ENCODE results near the gene TAB2. TPM values are rescaled to one million over a fixed set of nuclear protein-coding genes. Genes with fewer than 3 reads are reported as not detected.

TAB2 gene
- total and polyA plus RNA-seq, 2 of the 8 experiments (the other 6 are each of a cell fraction or from before 2014, with no cell fraction given), result 40.4 to 63.0 TPM

DNA sequence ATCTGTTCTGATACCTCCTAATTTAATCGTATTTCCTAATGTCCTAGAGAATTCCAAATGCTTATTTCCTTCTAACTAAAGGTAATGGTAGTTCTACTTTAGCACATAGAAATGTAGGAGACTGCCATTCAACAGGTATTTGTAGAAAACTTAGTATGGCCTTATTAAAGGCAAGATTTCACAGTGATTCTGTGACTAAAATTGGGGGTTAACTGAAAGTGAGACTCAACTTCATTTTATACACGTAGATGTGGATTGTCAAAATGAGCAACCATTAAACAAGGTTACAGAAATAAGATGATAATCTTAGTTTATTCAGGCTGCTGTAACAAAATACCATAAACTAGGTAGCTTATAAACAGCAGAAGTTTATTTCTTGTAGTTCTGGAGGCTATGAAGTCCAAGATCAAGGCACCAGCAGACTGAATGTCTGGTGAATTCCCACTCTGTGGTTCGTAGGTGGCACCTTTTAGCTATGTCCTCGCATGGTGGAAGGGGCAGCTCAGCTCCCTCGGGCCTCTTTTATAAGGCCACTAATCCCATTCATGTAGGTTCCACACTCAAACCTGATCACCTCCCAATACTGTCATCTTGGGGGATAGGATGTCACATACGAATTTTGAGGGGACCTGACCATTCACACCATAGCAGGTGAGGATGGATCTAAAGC, 38.7 kb downstream of the TAB2 start:
- no peak overlapping the region for H3K4me2 ChIP-seq (ENCODE audit: insufficient read depth in 1 of 2, low read depth in 2 of 2, low read length in 2 of 2)
- no peak overlapping the region for H3K23ac ChIP-seq (ENCODE audit: insufficient read length)
- H3K18ac ChIP-seq (ENCODE audit: extremely low read depth, low read length), result no peak overlapping the region
- no peak overlapping the region for H2BK5ac ChIP-seq (ENCODE audit: low read depth, low read length)
- no peak overlapping the region for H3K4me3 ChIP-seq (ENCODE audit: extremely low read depth in 1 of 4, insufficient read depth in 2 of 4, low read depth in 3 of 4, low read length in 4 of 4)
- H2AK5ac ChIP-seq (ENCODE audit: low read depth, low read length), result no peak overlapping the region
- H2AFZ ChIP-seq (ENCODE audit: low read length), result no peak overlapping the region
- no peak overlapping the region; a peak in 1 of 7 replicates for H3K9ac ChIP-seq (replicated peaks in 1 of 4; ENCODE audit: extremely low read depth in 1 of 4, low read depth in 3 of 4, low read length in 3 of 4)
- H4K8ac ChIP-seq (ENCODE audit: extremely low read depth, insufficient read depth, low read length), result no peak overlapping the region
- no peak overlapping the region for H3K4ac ChIP-seq (replicated peaks; ENCODE audit: insufficient read length, low read depth, low read length)
- no peaks in the 10 kb centered on the region for H3K27me3 ChIP-seq (replicated peaks in 1 of 4; ENCODE audit: control insufficient read depth in 3 of 4, extremely low read depth in 1 of 4, insufficient read depth in 3 of 4, low read length in 3 of 4)
- TF ChIP-seq CHD2 (IDR thresholded peaks at IDR 0.05; ENCODE audit: low read length), result no peak
- no peak for TF ChIP-seq TAF1 (IDR thresholded peaks at IDR 0.05; ENCODE audit: low read depth, low read length)
- no peak for TF ChIP-seq EZH2 (IDR thresholded peaks at IDR 0.05; ENCODE audit: low read depth, low read length, severe bottlenecking)
- no peak for TF ChIP-seq CREB1 (IDR thresholded peaks at IDR 0.05)
- no peak for TF ChIP-seq TEAD4 (IDR thresholded peaks at IDR 0.05; ENCODE audit: low read depth, low read length)
- TF ChIP-seq TCF12 (IDR thresholded peaks at IDR 0.05; ENCODE audit: low read depth, low read length), result no peak
- no peak for TF ChIP-seq ATF3 (IDR thresholded peaks at IDR 0.05; ENCODE audit: insufficient read depth, low read depth, low read length)
- no peak for TF ChIP-seq RAD21 (IDR thresholded peaks at IDR 0.05 in 1 of 2, conservative IDR thresholded peaks at IDR 0.05 in 1 of 2; ENCODE audit: low read depth in 2 of 2, low read length in 2 of 2)
- TF ChIP-seq ZNF274 (IDR thresholded peaks at IDR 0.05; ENCODE audit: borderline replicate concordance, extremely low read depth, low read length), result no peak
- TF ChIP-seq NRF1 (IDR thresholded peaks at IDR 0.05; ENCODE audit: low read depth, low read length), result no peak
- TF ChIP-seq SUZ12 (IDR thresholded peaks at IDR 0.05; ENCODE audit: low read length), result no peak
- no peak for TF ChIP-seq BACH1 (IDR thresholded peaks at IDR 0.05; ENCODE audit: low read length)
- no peak overlapping the region for H2BK20ac ChIP-seq (ENCODE audit: low read length)
- H3K79me2 ChIP-seq (ENCODE audit: control insufficient read depth in 1 of 2, insufficient read depth in 2 of 2, low read length in 2 of 2), result peaks cover 2 to 97% of the 10 kb centered on the region in 2 experiments
- no peak overlapping the region for H2BK12ac ChIP-seq (ENCODE audit: low read depth, low read length)
- no peaks in the 10 kb centered on the region for H3K9me3 ChIP-seq (ENCODE audit: insufficient read depth in 2 of 2, low read depth in 1 of 2, low read length in 1 of 2)
- FAIRE-seq (no peak), DNase-seq (ENCODE audit: low read depth in 1 of 2, low spot score in 2 of 2) (no peak)
- POLR2A ChIA-PET (ENCODE audit: partially characterized antibody), result no interaction called here
- no peak overlapping the region for H3K27ac ChIP-seq (ENCODE audit: low read depth, low read length)
- H4K20me1 ChIP-seq (replicated peaks in 1 of 2; ENCODE audit: control insufficient read depth in 1 of 2, insufficient read depth in 2 of 2, low read length in 2 of 2), result peaks cover 6 to 7% of the 10 kb centered on the region in 2 experiments
- CTCF ChIA-PET (ENCODE audit: partially characterized antibody), result no interaction called here
- WGBS, 2 experiments (ENCODE audit: extremely low coverage in 1 of 2, insufficient coverage in 1 of 2, insufficient read length in 1 of 2, insufficient replicate concordance in 2 of 2, low coverage in 1 of 2, low lambda C conversion rate in 2 of 2, missing lambda C conversion rate in 1 of 2), result 89% methylated on average over 6 of the region's 6 CpGs; no CpG with 5 or more reads in 1 of the 2 experiments
- no peaks in the 10 kb centered on the region for H3K36me3 ChIP-seq (ENCODE audit: control insufficient read depth in 2 of 4, insufficient read depth in 4 of 4, low read length in 3 of 4)
- H3K56ac ChIP-seq (replicated peaks; ENCODE audit: insufficient read length, low read depth, low read length), result no peak overlapping the region
- no peak overlapping the region for H4K5ac ChIP-seq (ENCODE audit: insufficient read length, low read depth, low read length)
- no peaks in the 10 kb centered on the region for H3K23me2 ChIP-seq (ENCODE audit: low read depth, low read length)
- H4K91ac ChIP-seq (replicated peaks; ENCODE audit: insufficient read length, low read length), result no peak overlapping the region
- peaks cover 0 to 5% (median 2%) of the 10 kb centered on the region in 4 experiments; a peak in 5 of 7 replicates for H3K4me1 ChIP-seq (replicated peaks in 1 of 4; ENCODE audit: control insufficient read depth in 3 of 4, insufficient read depth in 4 of 4, low read length in 3 of 4)
- H2BK120ac ChIP-seq (replicated peaks; ENCODE audit: low read depth, low read length), result no peak overlapping the region
- peaks cover 4% of the 10 kb centered on the region; the same call in 1 of the 2 replicates for H3K79me1 ChIP-seq (ENCODE audit: low read depth, low read length)
- no peak overlapping the region for H3K14ac ChIP-seq (ENCODE audit: insufficient read length)
- no peak overlapping the region for H2BK15ac ChIP-seq (ENCODE audit: low read length)
